CD4-positive, CD25-positive, alpha-beta regulatory T cell (primary cell): ENCODE results near the gene MAPK4. TPM values are rescaled to one million over a fixed set of nuclear protein-coding genes. Genes with fewer than 3 reads are reported as not detected.
"Not testable (repeated sequence)": the region's sequence is repeated elsewhere in the genome, so short reads cannot be mapped to it uniquely, and the experiment has no call there.

Source experiments
- ATAC-seq, 2 donors: fragments of 150-1000 bp; cut with Tn5 transposase; one replicate each; pipeline ENCODE4 v1.10.0; 2021; ENCODE audit warnings: low read depth in 2 of 2, moderate number of reproducible peaks in 2 of 2, moderate library complexity in 1 of 2
- DNase-seq, 3 donors: peaks; one replicate each; pipeline versions ENCODE4 v3.0.0 to v3.0.0-alpha.2; 2012 to 2022; ENCODE audit warnings: mixed read lengths in 1 of 3
- H3K27ac ChIP-seq: one replicate; pipeline ENCODE4 v1.7.0; 2013; ENCODE audit warnings: mild to moderate bottlenecking, low read length; ENCODE audit not compliant: insufficient read depth, poor library complexity, severe bottlenecking
- H3K27me3 ChIP-seq: one replicate; pipeline ENCODE4 v1.7.0; 2013; ENCODE audit warnings: low read length; ENCODE audit not compliant: control insufficient read depth, insufficient read depth
- H3K36me3 ChIP-seq: one replicate; pipeline ENCODE4 v1.7.0; 2013; ENCODE audit warnings: mild to moderate bottlenecking, low read length, moderate library complexity; ENCODE audit not compliant: control insufficient read depth, insufficient read depth
- H3K4me1 ChIP-seq: 2 replicates; pipeline ENCODE4 v1.7.0; 2013; ENCODE audit warnings: mild to moderate bottlenecking, low read length; ENCODE audit not compliant: insufficient read depth, control insufficient read depth, poor library complexity, severe bottlenecking
- H3K4me3 ChIP-seq: one replicate; pipeline ENCODE4 v1.7.0; 2013; ENCODE audit warnings: low read depth, mild to moderate bottlenecking, low read length, moderate library complexity
- H3K9me3 ChIP-seq, 2 experiments: 1 replicate in 1 of 2; 2 replicates in 1 of 2; pipeline ENCODE4 v1.7.0; 2013; ENCODE audit warnings: low read length in 2 of 2, mild to moderate bottlenecking in 1 of 2, moderate library complexity in 1 of 2; ENCODE audit not compliant: control insufficient read depth in 2 of 2
- H3K27ac Mint-ChIP-seq, 3 donors: one replicate each; pipeline ENCODE4 v1.8.0; 2020 to 2022; ENCODE audit warnings: mild to moderate bottlenecking in 3 of 3, mixed read lengths in 3 of 3, moderate library complexity in 2 of 3
- H3K27me3 Mint-ChIP-seq: one replicate; pipeline ENCODE4 v1.8.0; 2022; ENCODE audit warnings: mild to moderate bottlenecking, mixed read lengths
- H3K36me3 Mint-ChIP-seq: one replicate; pipeline ENCODE4 v1.8.0; 2020; ENCODE audit warnings: mixed read lengths
- H3K4me1 Mint-ChIP-seq, 4 donors: one replicate each; pipeline ENCODE4 v1.8.0; 2020 to 2022; ENCODE audit warnings: mixed read lengths in 4 of 4, mild to moderate bottlenecking in 1 of 4
- H3K4me3 Mint-ChIP-seq, 4 donors: one replicate each; pipeline ENCODE4 v1.8.0; 2020 to 2022; ENCODE audit warnings: mild to moderate bottlenecking in 4 of 4, mixed read lengths in 4 of 4, moderate library complexity in 3 of 4
- H3K9me3 Mint-ChIP-seq, 7 donors: one replicate each; pipeline ENCODE4 v1.8.0; 2020 to 2022; ENCODE audit warnings: mixed read lengths in 7 of 7, mild to moderate bottlenecking in 3 of 7, moderate library complexity in 2 of 7
- polyA plus RNA-seq, 4 donors: library from polyadenylated mRNA; unstranded; fragments of 300-500 nt; fragmentation: Illumina TruSeq; gene quantifications; one replicate each; pipeline ENCODE4 v1.2.3, GENCODE V29; 2021
- total RNA-seq: library from RNA; stranded (reverse); gene quantifications from one replicate; pipeline ENCODE4 v1.2.3, GENCODE V29; 2022

The MAPK4 gene
- total and polyA plus RNA-seq, 5 donors from 2014 or later: not detected

GRCh38 chr18:50753311-50753710 lies 193.4 kb downstream of the MAPK4 start:
- DNase-seq (no peak), ATAC-seq (no peak)
- Mint-ChIP-seq H3K27ac (no peak overlapping the region), H3K4me1 (no peaks in the 10 kb centered on the region), H3K9me3 (peaks cover 0 to 3% (median 0%) of the 10 kb centered on the region in 7 donors), H3K36me3 (no peaks in the 10 kb centered on the region), H3K27me3 (peaks cover 5% of the 10 kb centered on the region), H3K4me3 (no peak overlapping the region)
- peaks cover 0 to 1% of the 10 kb centered on the region in 2 experiments for H3K9me3 ChIP-seq
- peaks cover 9% of the 10 kb centered on the region for H3K27me3 ChIP-seq
- H3K4me3 ChIP-seq: no peak overlapping the region
- no peak overlapping the region for H3K27ac ChIP-seq
- no peaks in the 10 kb centered on the region for H3K36me3 ChIP-seq
- H3K4me1 ChIP-seq: no peaks in the 10 kb centered on the region

DNA sequence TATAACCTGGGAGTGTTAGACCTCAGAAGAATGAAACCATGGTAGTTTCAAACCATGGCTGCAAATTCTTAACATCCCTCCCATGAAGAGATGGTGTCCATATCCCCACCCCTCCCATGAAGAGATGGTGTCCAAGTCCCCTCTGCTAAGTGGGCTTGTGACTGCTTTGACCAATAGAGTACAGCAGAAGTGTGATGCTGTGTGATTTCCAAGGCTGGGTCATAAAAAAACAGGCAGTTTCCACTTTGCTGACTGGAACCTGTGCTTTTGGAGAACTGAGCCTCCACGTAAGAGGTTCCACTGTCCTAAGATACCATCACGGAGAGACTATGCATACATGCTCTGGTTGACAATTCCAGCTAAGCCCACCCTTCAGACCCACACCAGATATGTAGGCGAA lies 194.4 kb downstream of the MAPK4 start:
- H3K4me3 Mint-ChIP-seq: no peak overlapping the region
- Histone ChIP-seq H3K36me3 (no peaks in the 10 kb centered on the region), H3K27ac (no peak overlapping the region), H3K4me3 (no peak overlapping the region), H3K27me3 (peaks cover 9% of the 10 kb centered on the region), H3K4me1 (no peaks in the 10 kb centered on the region), H3K9me3 (peaks cover 0 to 1% of the 10 kb centered on the region in 2 experiments)
- H3K36me3 Mint-ChIP-seq: no peaks in the 10 kb centered on the region
- no peak overlapping the region for H3K27ac Mint-ChIP-seq
- peaks cover 0 to 3% (median 0%) of the 10 kb centered on the region in 7 donors for H3K9me3 Mint-ChIP-seq
- ATAC-seq (no peak), DNase-seq (no peak)
- H3K27me3 Mint-ChIP-seq: peaks cover 11% of the 10 kb centered on the region
- no peaks in the 10 kb centered on the region for H3K4me1 Mint-ChIP-seq

GRCh38 chr18:50757358-50757757 lies 197.5 kb downstream of the MAPK4 start:
- H3K36me3 Mint-ChIP-seq: no peaks in the 10 kb centered on the region
- peaks cover 12% of the 10 kb centered on the region for H3K27me3 Mint-ChIP-seq
- ATAC-seq: no peak
- Histone ChIP-seq H3K36me3 (no peaks in the 10 kb centered on the region), H3K9me3 (peaks cover 0 to 1% of the 10 kb centered on the region in 2 experiments), H3K27ac (no peak overlapping the region), H3K4me1 (no peaks in the 10 kb centered on the region), H3K27me3 (peaks cover 6% of the 10 kb centered on the region), H3K4me3 (no peak overlapping the region)
- no peak for DNase-seq
- H3K27ac Mint-ChIP-seq: no peak overlapping the region
- no peak overlapping the region for H3K4me3 Mint-ChIP-seq
- no peaks in the 10 kb centered on the region for H3K4me1 Mint-ChIP-seq
- peaks cover 0 to 2% (median 0%) of the 10 kb centered on the region in 7 donors for H3K9me3 Mint-ChIP-seq

- Histone ChIP-seq H3K9me3 (peaks cover 17 to 21% of the 10 kb centered on the region in 2 experiments), H3K4me3 (no peak overlapping the region), H3K4me1 (no peaks in the 10 kb centered on the region), H3K36me3 (no peaks in the 10 kb centered on the region), H3K27ac (no peak overlapping the region), H3K27me3 (peaks cover 3% of the 10 kb centered on the region)
- Mint-ChIP-seq H3K4me1 (no peaks in the 10 kb centered on the region), H3K27me3 (peaks cover 13% of the 10 kb centered on the region), H3K9me3 (peaks cover 9 to 42% (median 17%) of the 10 kb centered on the region in 7 donors), H3K36me3 (no peaks in the 10 kb centered on the region), H3K27ac (no peak overlapping the region), H3K4me3 (no peak overlapping the region)
- DNase-seq (no peak), ATAC-seq (no peak)
Measured at GRCh38 chr18:50769463-50769862, 209.6 kb downstream of the MAPK4 start.

DNA sequence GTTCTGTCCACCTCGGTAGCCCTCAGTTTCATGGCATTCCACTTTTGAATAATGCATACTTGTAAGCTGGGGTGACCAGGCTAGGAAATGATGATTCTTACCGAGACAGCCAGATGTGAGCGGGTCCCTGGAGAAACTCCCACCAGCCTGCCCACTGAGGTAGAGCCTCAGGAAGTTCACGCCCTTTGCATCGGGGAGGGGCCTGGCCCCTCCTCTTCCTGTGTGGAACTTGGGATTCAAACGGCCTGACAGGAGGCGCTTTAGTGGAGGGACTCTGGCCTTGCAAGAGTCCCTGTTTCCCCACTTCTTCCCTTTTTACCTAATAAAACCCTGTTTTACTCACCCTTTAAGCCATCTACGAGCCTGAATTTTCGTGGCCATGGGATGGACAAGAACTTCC lies 215.3 kb downstream of the MAPK4 start:
- no peak overlapping the region for H3K27ac Mint-ChIP-seq
- H3K27ac ChIP-seq: no peak overlapping the region
- peaks cover 0 to 12% (median 3%) of the 10 kb centered on the region in 7 donors for H3K9me3 Mint-ChIP-seq
- H3K27me3 ChIP-seq: no peaks in the 10 kb centered on the region
- no peak overlapping the region for H3K4me3 Mint-ChIP-seq
- no peaks in the 10 kb centered on the region for H3K36me3 ChIP-seq
- DNase-seq (no peak), ATAC-seq (no peak)
- H3K4me1 Mint-ChIP-seq: no peaks in the 10 kb centered on the region
- H3K27me3 Mint-ChIP-seq: peaks cover 12% of the 10 kb centered on the region
- H3K36me3 Mint-ChIP-seq: no peaks in the 10 kb centered on the region
- no peaks in the 10 kb centered on the region for H3K9me3 ChIP-seq
- no peak overlapping the region for H3K4me3 ChIP-seq
- no peaks in the 10 kb centered on the region for H3K4me1 ChIP-seq

DNA sequence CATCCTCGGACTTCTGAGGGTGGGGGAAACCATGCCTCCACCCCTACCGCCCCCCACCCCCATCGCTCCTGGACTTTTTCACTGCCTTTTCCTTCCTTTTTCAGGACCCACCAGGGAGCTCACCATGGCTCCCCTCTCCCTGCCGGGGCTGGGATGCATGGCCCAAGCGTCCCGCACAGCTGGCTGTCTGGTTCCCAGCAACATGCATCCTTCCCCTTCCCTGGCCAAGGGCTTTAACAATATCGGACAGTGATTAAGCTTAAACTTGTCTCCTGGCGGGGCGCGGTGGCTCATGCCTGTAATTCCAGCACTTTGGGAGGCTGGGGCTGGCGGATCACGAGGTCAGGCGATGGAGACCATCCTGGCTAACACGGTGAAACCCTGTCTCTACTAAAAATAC lies 215.8 kb downstream of the MAPK4 start:
- no peaks in the 10 kb centered on the region for H3K36me3 ChIP-seq
- no peak for DNase-seq
- H3K4me1 ChIP-seq: no peaks in the 10 kb centered on the region
- peaks cover 0 to 9% (median 1%) of the 10 kb centered on the region in 7 donors for H3K9me3 Mint-ChIP-seq
- no peaks in the 10 kb centered on the region for H3K9me3 ChIP-seq
- no peaks in the 10 kb centered on the region for H3K27me3 ChIP-seq
- peaks cover 12% of the 10 kb centered on the region for H3K27me3 Mint-ChIP-seq
- no peak overlapping the region for H3K27ac ChIP-seq
- H3K4me3 ChIP-seq: no peak overlapping the region
- no peaks in the 10 kb centered on the region for H3K4me1 Mint-ChIP-seq
- H3K36me3 Mint-ChIP-seq: no peaks in the 10 kb centered on the region
- ATAC-seq: no peak
- no peak overlapping the region for H3K4me3 Mint-ChIP-seq
- H3K27ac Mint-ChIP-seq: no peak overlapping the region

DNA sequence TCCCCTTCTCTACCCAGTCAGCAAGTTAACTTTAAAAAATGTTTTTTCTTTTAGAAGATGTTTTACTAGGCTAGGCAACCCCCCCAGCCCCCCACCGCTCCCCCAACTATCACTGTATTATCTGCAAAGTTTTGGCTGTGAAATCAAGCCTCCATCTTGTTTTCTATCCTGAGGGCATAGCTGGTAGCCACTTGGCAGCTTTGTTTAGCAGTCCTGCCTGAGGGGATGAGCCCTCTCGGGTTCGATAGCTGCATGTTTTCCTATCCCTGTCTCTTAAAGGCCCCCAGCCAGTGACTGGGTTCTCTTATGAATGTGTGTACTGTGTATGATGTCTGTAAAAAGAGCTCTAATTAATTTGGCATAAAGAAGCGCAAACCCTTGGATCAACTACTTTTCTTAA lies 216.5 kb downstream of the MAPK4 start:
- peaks cover 15% of the 10 kb centered on the region for H3K27me3 Mint-ChIP-seq
- H3K4me3 ChIP-seq: no peak overlapping the region
- no peak overlapping the region for H3K27ac Mint-ChIP-seq
- H3K36me3 ChIP-seq: no peaks in the 10 kb centered on the region
- H3K36me3 Mint-ChIP-seq: no peaks in the 10 kb centered on the region
- H3K4me1 ChIP-seq: no peaks in the 10 kb centered on the region
- no peak overlapping the region for H3K4me3 Mint-ChIP-seq
- no peak for DNase-seq
- peaks cover 2% of the 10 kb centered on the region for H3K27me3 ChIP-seq
- no peaks in the 10 kb centered on the region for H3K4me1 Mint-ChIP-seq
- peaks cover 0 to 9% (median 0%) of the 10 kb centered on the region in 7 donors for H3K9me3 Mint-ChIP-seq
- H3K9me3 ChIP-seq: no peaks in the 10 kb centered on the region
- H3K27ac ChIP-seq: no peak overlapping the region
- no peak for ATAC-seq

DNA sequence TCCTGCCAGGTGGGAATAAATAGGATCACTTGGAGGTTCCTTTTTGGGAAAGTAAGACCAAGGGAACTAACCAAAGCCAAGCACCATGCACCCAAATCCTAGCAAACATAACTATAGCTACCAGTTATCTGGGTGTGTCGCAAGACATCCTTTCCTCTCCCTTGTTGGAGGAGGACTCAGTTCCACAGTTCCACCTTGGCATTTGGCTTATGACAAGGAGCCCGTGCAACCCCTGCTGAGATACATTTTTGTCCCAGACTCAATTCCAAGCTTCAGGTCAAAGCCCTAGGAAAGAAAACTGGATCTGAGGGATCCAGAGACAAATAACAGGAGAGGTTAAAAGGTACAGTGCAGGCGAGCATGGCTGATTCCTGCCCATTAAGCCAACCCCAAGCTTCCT lies 219.1 kb downstream of the MAPK4 start:
- not testable (repeated sequence) for H3K4me1 Mint-ChIP-seq, H3K9me3 Mint-ChIP-seq, DNase-seq, H3K4me3 ChIP-seq, H3K9me3 ChIP-seq, H3K4me3 Mint-ChIP-seq, H3K27ac Mint-ChIP-seq, H3K4me1 ChIP-seq, H3K36me3 ChIP-seq, H3K36me3 Mint-ChIP-seq, H3K27ac ChIP-seq, ATAC-seq, H3K27me3 ChIP-seq
- H3K27me3 Mint-ChIP-seq: peaks cover 11% of the 10 kb centered on the region
